Ishikawa (cell line): Measurements from ENCODE around the gene SNAP25.

Experiments used
- CEBPB ChIP-seq: IDR thresholded peaks from 2 replicates; pipeline ENCODE4 v1.6.1; 2012
- CREB1 ChIP-seq: IDR thresholded peaks from 2 replicates; pipeline ENCODE4 v1.6.1; 2012; ENCODE audit warnings: low read depth
- EGR1 ChIP-seq: IDR thresholded peaks from 2 replicates; pipeline ENCODE4 v1.6.1; 2012
- EP300 ChIP-seq: IDR thresholded peaks from 2 replicates; pipeline ENCODE4 v1.6.1; 2012; ENCODE audit warnings: borderline replicate concordance
- FOXM1 ChIP-seq: IDR thresholded peaks from 2 replicates; pipeline ENCODE4 v1.6.1; 2012; ENCODE audit warnings: low read depth, borderline replicate concordance
- NFIC ChIP-seq: IDR thresholded peaks from 2 replicates; pipeline ENCODE4 v1.6.1; 2012
- RAD21 ChIP-seq: IDR thresholded peaks from 2 replicates; pipeline ENCODE4 v1.6.1; 2012; ENCODE audit warnings: low read depth
- TAF1 ChIP-seq: IDR thresholded peaks from 2 replicates; pipeline ENCODE4 v1.6.1; 2012; ENCODE audit warnings: low read depth, mild to moderate bottlenecking
- TCF12 ChIP-seq: IDR thresholded peaks from 2 replicates; pipeline ENCODE4 v1.6.1; 2012; ENCODE audit warnings: low read depth
- TEAD4 ChIP-seq: IDR thresholded peaks from 2 replicates; pipeline ENCODE4 v1.6.1; 2012
- YY1 ChIP-seq: IDR thresholded peaks from 2 replicates; pipeline ENCODE4 v1.6.1; 2012; ENCODE audit warnings: low read depth
- ZBTB7A ChIP-seq: IDR thresholded peaks from 2 replicates; pipeline ENCODE4 v1.6.1; 2012; ENCODE audit warnings: low read depth
- TF ChIP-seq, protein P1 (sequence below): IDR thresholded peaks from 2 replicates; pipeline ENCODE4 v1.6.1; 2012
- TF ChIP-seq, protein P2 (sequence below): IDR thresholded peaks from 2 replicates; pipeline ENCODE4 v1.6.1; 2012; ENCODE audit warnings: low read depth, mild to moderate bottlenecking
- TF ChIP-seq, protein P3 (sequence below): IDR thresholded peaks from 2 replicates; pipeline ENCODE4 v1.6.1; 2012

SNAP25 gene

DNA sequence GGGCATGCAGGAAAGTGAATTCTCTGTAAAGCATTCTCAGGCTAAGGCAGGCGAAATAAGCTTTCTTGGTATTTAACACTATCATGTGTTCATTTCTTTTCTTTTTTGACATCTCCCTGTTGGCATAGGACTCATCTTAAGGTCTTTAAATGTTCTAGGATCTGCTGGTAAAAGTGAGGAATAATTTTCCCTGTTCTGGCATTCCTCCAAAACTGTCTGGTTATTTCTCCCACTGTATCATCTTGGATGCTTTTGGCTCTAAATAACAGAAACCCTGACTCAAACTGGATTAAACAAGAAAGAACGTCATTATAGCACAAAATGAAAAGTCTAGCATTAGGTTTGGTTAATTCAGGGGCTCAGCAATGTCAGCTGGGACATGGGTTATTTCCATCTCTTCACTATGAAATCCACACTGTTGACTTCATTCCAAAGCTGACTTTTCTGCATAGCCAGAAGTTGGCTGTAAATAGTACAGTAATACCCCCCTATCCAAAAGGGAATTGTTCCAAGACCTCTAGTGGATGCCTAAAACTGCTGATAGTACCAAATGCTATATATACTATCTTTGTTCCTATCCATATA lies 37.9 kb upstream of the SNAP25 start:
- TF ChIP-seq EP300 (no peak), CEBPB (no peak), EGR1 (no peak)

DNA sequence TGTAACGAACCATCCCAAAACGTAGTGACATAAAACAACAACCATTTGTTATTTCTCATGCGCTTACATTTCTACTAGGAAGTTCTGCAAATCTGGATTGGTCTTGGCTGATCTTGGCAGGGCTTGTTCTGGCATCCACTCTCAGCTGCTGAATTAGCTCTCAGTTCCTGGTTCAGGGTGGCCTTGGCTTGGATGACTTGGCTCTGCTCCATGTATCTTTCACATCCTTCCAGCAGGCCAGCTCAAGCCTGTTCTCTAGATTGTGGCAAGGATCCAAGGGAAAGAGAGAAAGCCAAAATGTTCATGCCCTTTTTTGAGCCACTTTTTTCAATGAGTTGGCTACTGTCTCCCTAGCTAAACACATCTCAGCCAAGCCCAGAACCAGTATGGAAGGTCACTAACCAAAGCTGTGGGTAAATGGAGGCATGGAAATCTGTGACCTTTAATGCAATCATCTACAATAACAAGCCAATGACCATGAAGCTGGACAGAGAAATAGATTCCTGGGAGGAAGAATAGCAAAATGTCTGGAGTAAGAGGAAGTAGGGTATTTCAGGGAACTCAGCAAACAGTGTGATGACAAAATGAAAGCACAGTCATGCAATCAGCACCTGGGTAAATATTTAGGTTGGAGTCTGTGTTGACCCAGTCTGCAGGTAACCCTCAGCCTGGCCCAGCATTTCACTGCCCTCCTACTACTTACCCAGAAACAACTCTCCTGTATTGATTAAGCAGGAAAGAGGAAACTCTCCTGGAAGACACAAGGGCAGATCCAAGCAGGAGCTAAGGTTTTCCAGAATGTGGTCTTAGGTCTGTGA lies 32.7 kb upstream of the SNAP25 start:
- TF ChIP-seq ZBTB7A (no peak), CEBPB (no peak), CREB1 (no peak), TAF1 (no peak), EP300 (no peak), EGR1 (no peak), FOXM1 (no peak), TCF12 (no peak), TEAD4 (no peak), NFIC (no peak), YY1 (no peak)
- TF ChIP-seq, protein P1, sequence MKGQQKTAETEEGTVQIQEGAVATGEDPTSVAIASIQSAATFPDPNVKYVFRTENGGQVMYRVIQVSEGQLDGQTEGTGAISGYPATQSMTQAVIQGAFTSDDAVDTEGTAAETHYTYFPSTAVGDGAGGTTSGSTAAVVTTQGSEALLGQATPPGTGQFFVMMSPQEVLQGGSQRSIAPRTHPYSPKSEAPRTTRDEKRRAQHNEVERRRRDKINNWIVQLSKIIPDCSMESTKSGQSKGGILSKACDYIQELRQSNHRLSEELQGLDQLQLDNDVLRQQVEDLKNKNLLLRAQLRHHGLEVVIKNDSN = no peak
- TF ChIP-seq, protein P2, sequence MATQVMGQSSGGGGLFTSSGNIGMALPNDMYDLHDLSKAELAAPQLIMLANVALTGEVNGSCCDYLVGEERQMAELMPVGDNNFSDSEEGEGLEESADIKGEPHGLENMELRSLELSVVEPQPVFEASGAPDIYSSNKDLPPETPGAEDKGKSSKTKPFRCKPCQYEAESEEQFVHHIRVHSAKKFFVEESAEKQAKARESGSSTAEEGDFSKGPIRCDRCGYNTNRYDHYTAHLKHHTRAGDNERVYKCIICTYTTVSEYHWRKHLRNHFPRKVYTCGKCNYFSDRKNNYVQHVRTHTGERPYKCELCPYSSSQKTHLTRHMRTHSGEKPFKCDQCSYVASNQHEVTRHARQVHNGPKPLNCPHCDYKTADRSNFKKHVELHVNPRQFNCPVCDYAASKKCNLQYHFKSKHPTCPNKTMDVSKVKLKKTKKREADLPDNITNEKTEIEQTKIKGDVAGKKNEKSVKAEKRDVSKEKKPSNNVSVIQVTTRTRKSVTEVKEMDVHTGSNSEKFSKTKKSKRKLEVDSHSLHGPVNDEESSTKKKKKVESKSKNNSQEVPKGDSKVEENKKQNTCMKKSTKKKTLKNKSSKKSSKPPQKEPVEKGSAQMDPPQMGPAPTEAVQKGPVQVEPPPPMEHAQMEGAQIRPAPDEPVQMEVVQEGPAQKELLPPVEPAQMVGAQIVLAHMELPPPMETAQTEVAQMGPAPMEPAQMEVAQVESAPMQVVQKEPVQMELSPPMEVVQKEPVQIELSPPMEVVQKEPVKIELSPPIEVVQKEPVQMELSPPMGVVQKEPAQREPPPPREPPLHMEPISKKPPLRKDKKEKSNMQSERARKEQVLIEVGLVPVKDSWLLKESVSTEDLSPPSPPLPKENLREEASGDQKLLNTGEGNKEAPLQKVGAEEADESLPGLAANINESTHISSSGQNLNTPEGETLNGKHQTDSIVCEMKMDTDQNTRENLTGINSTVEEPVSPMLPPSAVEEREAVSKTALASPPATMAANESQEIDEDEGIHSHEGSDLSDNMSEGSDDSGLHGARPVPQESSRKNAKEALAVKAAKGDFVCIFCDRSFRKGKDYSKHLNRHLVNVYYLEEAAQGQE = no peak
- TF ChIP-seq, protein P3, sequence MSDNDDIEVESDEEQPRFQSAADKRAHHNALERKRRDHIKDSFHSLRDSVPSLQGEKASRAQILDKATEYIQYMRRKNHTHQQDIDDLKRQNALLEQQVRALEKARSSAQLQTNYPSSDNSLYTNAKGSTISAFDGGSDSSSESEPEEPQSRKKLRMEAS = no peak

DNA sequence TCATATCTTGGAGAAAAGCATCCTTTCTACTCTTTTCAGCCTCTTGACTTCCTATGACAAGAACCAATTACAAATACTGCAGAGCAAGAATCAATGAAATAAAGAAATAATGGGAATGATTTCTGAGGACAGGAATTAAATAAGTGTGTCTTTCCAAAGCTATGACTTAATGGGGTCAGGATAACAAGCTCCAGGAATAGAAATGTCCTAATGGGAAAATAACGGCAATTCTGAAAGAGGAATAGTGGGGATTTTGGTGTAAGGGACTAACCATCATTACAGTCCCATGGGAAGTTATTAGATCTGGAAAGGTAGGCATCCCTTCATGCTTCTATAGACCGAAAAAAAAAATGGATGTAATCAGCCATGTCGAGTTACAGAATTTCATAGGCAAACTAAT lies 28.2 kb upstream of the SNAP25 start:
- TF ChIP-seq CEBPB (no peak), FOXM1 (no peak), ZBTB7A (no peak)

DNA sequence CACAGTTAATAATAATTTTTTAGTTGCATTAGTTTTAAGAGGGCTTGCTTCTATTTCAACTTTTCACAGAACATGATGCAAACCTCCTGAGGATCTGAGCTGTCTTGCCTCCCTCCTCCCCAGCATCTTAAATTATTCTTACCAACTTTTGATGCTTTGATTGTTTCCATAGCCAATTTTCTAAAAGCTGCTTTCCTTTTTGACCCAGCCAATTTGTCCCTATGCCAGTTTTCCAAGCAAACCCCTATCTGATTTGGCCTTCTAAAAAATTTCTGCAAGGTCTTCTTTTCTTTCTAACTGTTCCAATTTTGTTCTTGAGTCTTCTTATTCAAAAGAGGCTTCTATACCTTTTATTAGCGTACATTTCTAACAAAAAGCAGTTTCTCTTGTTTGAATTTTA lies 26.5 kb upstream of the SNAP25 start:
- TF ChIP-seq, protein P1 = no peak
- no peak for TF ChIP-seq EGR1
- no peak for TF ChIP-seq TAF1
- TF ChIP-seq EP300 = no peak
- no peak for TF ChIP-seq FOXM1
- no peak for TF ChIP-seq RAD21
- TF ChIP-seq, protein P3 = no peak
- TF ChIP-seq CREB1 = no peak
- no peak for TF ChIP-seq YY1
- TF ChIP-seq NFIC = no peak
- TF ChIP-seq ZBTB7A = no peak
- TF ChIP-seq, protein P2 = no peak
- no peak for TF ChIP-seq CEBPB
- TF ChIP-seq TEAD4 = no peak
- no peak for TF ChIP-seq TCF12

DNA sequence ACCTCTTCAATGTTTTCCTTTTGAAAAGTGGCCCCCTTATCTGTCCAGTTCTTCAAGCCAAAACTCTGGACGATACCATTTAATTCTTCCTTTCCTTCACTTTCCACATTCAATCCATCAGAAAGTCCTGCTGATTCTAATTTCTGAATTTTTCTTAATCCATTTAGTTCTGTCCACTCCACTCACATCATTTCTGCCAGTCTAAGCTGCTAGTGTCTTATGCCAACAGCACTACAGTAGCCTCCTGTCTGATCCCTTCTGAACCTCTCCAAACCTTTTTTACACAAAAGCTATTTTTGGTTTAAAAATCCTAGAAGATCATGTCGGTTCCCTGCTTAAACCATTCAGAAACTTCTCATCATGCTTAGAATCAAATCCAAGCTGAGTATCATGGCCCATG lies 24.5 kb upstream of the SNAP25 start:
- TF ChIP-seq, protein P1 = no peak
- TF ChIP-seq YY1 (no peak), NFIC (no peak), EGR1 (no peak), EP300 (no peak), RAD21 (no peak), CEBPB (no peak), FOXM1 (no peak), TAF1 (no peak), TEAD4 (no peak), CREB1 (no peak), ZBTB7A (no peak), TCF12 (no peak)
- TF ChIP-seq, protein P3 = no peak
- TF ChIP-seq, protein P2 = no peak
